Fibroblast of peridontal ligament (primary cell): ENCODE measurements around the gene TADA2A.
"Not testable (repeated sequence)": the region's sequence is repeated elsewhere in the genome, so short reads cannot be mapped to it uniquely, and the experiment has no call there.

ENCODE experiments used
- DNase-seq: peaks from one replicate; pipeline ENCODE4 v3.0.0-alpha.2; 2010; ENCODE audit errors: extremely low read depth

Gene TADA2A

GRCh38 chr17:37400505-37400904 lies 6.2 kb upstream of the TADA2A start:
- no peak for DNase-seq

GRCh38 chr17:37405522-37405921 lies 1.2 kb upstream of the TADA2A start:
- not testable (repeated sequence) for DNase-seq

- peak; percentile 14 for DNase-seq
Measured at GRCh38 chr17:37405955-37406634, 591 bp upstream of the TADA2A start.

- DNase-seq = not testable (repeated sequence)
Measured at GRCh38 chr17:37408145-37408479, 1.4 kb downstream of the TADA2A start.

GRCh38 chr17:37410357-37410756 lies 3.7 kb downstream of the TADA2A start:
- no peak for DNase-seq

- DNase-seq = peak; percentile 20
Measured at GRCh38 chr17:37413875-37414519, 7.3 kb downstream of the TADA2A start.

GRCh38 chr17:37417852-37418251 lies 11.2 kb downstream of the TADA2A start:
- peak; percentile 35 for DNase-seq

GRCh38 chr17:37422971-37423625 lies 16.4 kb downstream of the TADA2A start:
- DNase-seq = no peak

- DNase-seq = no peak
Measured at GRCh38 chr17:37425268-37425667, 18.6 kb downstream of the TADA2A start.

GRCh38 chr17:37429039-37429438 lies 22.4 kb downstream of the TADA2A start:
- DNase-seq = no peak

GRCh38 chr17:37429453-37429852 lies 22.8 kb downstream of the TADA2A start:
- DNase-seq = peak; percentile 31

- DNase-seq = peak; percentile 79
Measured at GRCh38 chr17:37430051-37430627, 23.5 kb downstream of the TADA2A start.

- DNase-seq = no peak
Measured at GRCh38 chr17:37432671-37433070, 26.0 kb downstream of the TADA2A start.

GRCh38 chr17:37438141-37438540 lies 31.5 kb downstream of the TADA2A start:
- DNase-seq = no peak

GRCh38 chr17:37440424-37440823 lies 33.7 kb downstream of the TADA2A start:
- DNase-seq = no peak

GRCh38 chr17:37441369-37442014 lies 34.8 kb downstream of the TADA2A start:
- not testable (repeated sequence) for DNase-seq

- DNase-seq = no peak
Measured at GRCh38 chr17:37446027-37446426, 39.3 kb downstream of the TADA2A start.

- no peak for DNase-seq
Measured at GRCh38 chr17:37447641-37448040, 41.0 kb downstream of the TADA2A start.

- no peak for DNase-seq
Measured at GRCh38 chr17:37450112-37450511, 43.4 kb downstream of the TADA2A start.

- DNase-seq = not testable (repeated sequence)
Measured at GRCh38 chr17:37457801-37458200, 51.1 kb downstream of the TADA2A start.

GRCh38 chr17:37458805-37459204 lies 52.1 kb downstream of the TADA2A start:
- peak; percentile 79 for DNase-seq

- no peak for DNase-seq
Measured at GRCh38 chr17:37461668-37462067, 55.0 kb downstream of the TADA2A start.
